Left ventricle myocardium inferior (tissue), 1 donor: ENCODE results near the gene ZNF107. TPM values are rescaled to one million over a fixed set of nuclear protein-coding genes. Genes with fewer than 3 reads are reported as not detected.
A peak's percentile ranks its signal among the peaks of the same experiment; 100 is the strongest.

Experiments
- DNase-seq: peaks from one replicate; pipeline ENCODE4 v3.0.0-alpha.2; 2020
- H3K27ac ChIP-seq: fragments of 200-600 bp; replicated peaks from 2 replicates; pipeline ENCODE4 v1.8.0; 2021
- H3K27me3 ChIP-seq: fragments of 200-600 bp; 2 replicates; pipeline ENCODE4 v1.8.0; 2021; ENCODE audit warnings: low read depth
- H3K36me3 ChIP-seq: fragments of 200-600 bp; 2 replicates; pipeline ENCODE4 v1.8.0; 2021
- H3K4me1 ChIP-seq: fragments of 200-600 bp; 2 replicates; pipeline ENCODE4 v1.8.0; 2021
- H3K4me3 ChIP-seq: fragments of 200-600 bp; 2 replicates; pipeline ENCODE4 v1.8.0; 2021; ENCODE audit warnings: mild to moderate bottlenecking, moderate library complexity
- H3K9me3 ChIP-seq: fragments of 200-600 bp; replicated peaks from 2 replicates; pipeline ENCODE4 v1.8.0; 2021
- CTCF ChIP-seq: fragments of 200-600 bp; IDR thresholded peaks from 2 replicates; pipeline ENCODE4 v1.8.0; 2021; ENCODE audit warnings: antibody characterized with exemption, mild to moderate bottlenecking, borderline replicate concordance
- intact Hi-C: fragments of 100-400 bp; cut with micrococcal nuclease; formaldehyde crosslinking; loops from one replicate; pipeline ENCODE4 v1.11.0; 2022
- total RNA-seq: library from RNA; stranded (reverse); fragmentation: NEBNext Ultra II Directional; extraction: Animal tissue kit (Norgen Biotek cat#: 25700); gene quantifications from one replicate; pipeline ENCODE4 v1.2.1, GENCODE V29; 2021
- donor health status: DM: no; HTN: yes; CAD: no; lungs with severe emphysema.

Gene ZNF107
- total RNA-seq, 1 donor from 2014 or later, result 1.4 TPM

- no peaks in the 10 kb centered on the region for H3K27me3 ChIP-seq
Observed at GRCh38 chr7:64633401-64633800, 32.5 kb upstream of the ZNF107 start.

GRCh38 chr7:64634406-64635062 is 31.4 kb upstream of the ZNF107 start:
- intact Hi-C loops, result no loop called here
- Histone ChIP-seq H3K9me3 (no peaks in the 10 kb centered on the region), H3K36me3 (no peaks in the 10 kb centered on the region), H3K4me1 (no peaks in the 10 kb centered on the region), H3K4me3 (no peak overlapping the region), H3K27me3 (no peaks in the 10 kb centered on the region), H3K27ac (no peak overlapping the region)
- no peak for DNase-seq
- no peak for TF ChIP-seq CTCF

More at GRCh38 chr7:64633401-64633800, 32.5 kb upstream of the ZNF107 start:
- Histone ChIP-seq H3K9me3 (no peaks in the 10 kb centered on the region), H3K36me3 (no peaks in the 10 kb centered on the region), H3K4me3 (no peak overlapping the region), H3K27ac (no peak overlapping the region), H3K4me1 (no peaks in the 10 kb centered on the region)
- TF ChIP-seq CTCF, result no peak
- no peak for DNase-seq
- intact Hi-C loops, result no loop called here

GRCh38 chr7:64636386-64636785 is 29.5 kb upstream of the ZNF107 start:
- Histone ChIP-seq H3K4me3 (no peak overlapping the region), H3K27ac (no peak overlapping the region), H3K36me3 (no peaks in the 10 kb centered on the region), H3K9me3 (no peaks in the 10 kb centered on the region), H3K4me1 (no peaks in the 10 kb centered on the region), H3K27me3 (no peaks in the 10 kb centered on the region)
- peak; percentile 21 for TF ChIP-seq CTCF
- intact Hi-C loops, result no loop called here
- DNase-seq, result no peak

- Histone ChIP-seq H3K4me3 (no peak overlapping the region), H3K36me3 (no peaks in the 10 kb centered on the region), H3K27ac (no peak overlapping the region), H3K9me3 (no peaks in the 10 kb centered on the region), H3K4me1 (no peaks in the 10 kb centered on the region), H3K27me3 (no peaks in the 10 kb centered on the region)
- intact Hi-C loops, result no loop called here
- no peak for TF ChIP-seq CTCF
- DNase-seq, result no peak
Observed at GRCh38 chr7:64637521-64638445, 28.1 kb upstream of the ZNF107 start.

GRCh38 chr7:64638822-64639221 is 27.1 kb upstream of the ZNF107 start:
- TF ChIP-seq CTCF, result no peak
- H3K4me1 ChIP-seq, result no peaks in the 10 kb centered on the region
- DNase-seq, result no peak
- no peaks in the 10 kb centered on the region for H3K27me3 ChIP-seq
- H3K4me3 ChIP-seq, result no peak overlapping the region
- H3K9me3 ChIP-seq, result no peaks in the 10 kb centered on the region
- H3K36me3 ChIP-seq, result no peaks in the 10 kb centered on the region
- H3K27ac ChIP-seq, result no peak overlapping the region
- intact Hi-C loops, result no loop called here
